ENCODE data around the gene ARFGAP2.

Gene ARFGAP2

GRCh38 chr11:47186700-47187695, 10.3 kb upstream of the ARFGAP2 start (continued):
- no peak for TF ChIP-seq ZNF473 (tag by site-specific recombination; IDR thresholded peaks at IDR 0.05)
- no peak for TF ChIP-seq ZFHX2 (tag by site-specific recombination; conservative IDR thresholded peaks at IDR 0.05)
- no peak for TF ChIP-seq KLF10 (tag by site-specific recombination; IDR thresholded peaks at IDR 0.05)
- peak; percentile 10; the same call in 1 of the 2 replicates for TF ChIP-seq BCL11B (tag by site-specific recombination; IDR thresholded peaks at IDR 0.05; ENCODE audit: low read depth)
- no peak for TF ChIP-seq ZSCAN18 (tag by site-specific recombination; IDR thresholded peaks at IDR 0.05)
- no peak for TF ChIP-seq ZNF629 (tag by site-specific recombination; IDR thresholded peaks at IDR 0.05)
- no peak for TF ChIP-seq ZNF223 (tag by site-specific recombination; IDR thresholded peaks at IDR 0.05)
- TF ChIP-seq HOXD13 (CRISPR knock-in tag; IDR thresholded peaks at IDR 0.05; ENCODE audit: borderline replicate concordance) = no peak
- TF ChIP-seq ZFP37 (tag by site-specific recombination; IDR thresholded peaks at IDR 0.05) = no peak
- TF ChIP-seq ZNF514 (tag by site-specific recombination; IDR thresholded peaks at IDR 0.05) = no peak
- peak; percentile 95 for TF ChIP-seq ZBTB20 (tag by site-specific recombination; IDR thresholded peaks at IDR 0.05)
- TF ChIP-seq SP7 (tag by site-specific recombination; IDR thresholded peaks at IDR 0.05) = 0 out of 2 replicates have a peak, but pooled peaks have one; percentile 30
- no peak for TF ChIP-seq ZNF518A (tag by site-specific recombination; conservative IDR thresholded peaks at IDR 0.05; ENCODE audit: low read depth)
- no peak for TF ChIP-seq INSM2 (tag by site-specific recombination; IDR thresholded peaks at IDR 0.05)
- TF ChIP-seq ZNF704 (tag by site-specific recombination; IDR thresholded peaks at IDR 0.05) = no peak
- no peak for TF ChIP-seq ZNF433 (tag by site-specific recombination; IDR thresholded peaks at IDR 0.05; ENCODE audit: low read depth)
- no peak for TF ChIP-seq ZNF555 (tag by site-specific recombination; conservative IDR thresholded peaks at IDR 0.05)
- peak; percentile 45; the same call in 1 of the 2 replicates for TF ChIP-seq ZNF2 (tag by site-specific recombination; IDR thresholded peaks at IDR 0.05)
- TF ChIP-seq PRDM4 (tag by site-specific recombination; IDR thresholded peaks at IDR 0.05) = peak; percentile 11; the same call in 1 of the 2 replicates
- TF ChIP-seq ZNF391 (tag by site-specific recombination; IDR thresholded peaks at IDR 0.05; ENCODE audit: borderline replicate concordance, low read depth) = no peak
- TF ChIP-seq YY2 (tag by site-specific recombination; IDR thresholded peaks at IDR 0.05) = no peak
- TF ChIP-seq ZNF416 (tag by site-specific recombination; IDR thresholded peaks at IDR 0.05) = no peak
- no peak for TF ChIP-seq MEIS1 (CRISPR knock-in tag; IDR thresholded peaks at IDR 0.05; ENCODE audit: borderline replicate concordance)
- TF ChIP-seq ZNF747 (tag by site-specific recombination; IDR thresholded peaks at IDR 0.05) = no peak
- peak; percentile 67 for TF ChIP-seq ZBTB48 (tag by site-specific recombination; IDR thresholded peaks at IDR 0.05)
- TF ChIP-seq ZNF664 (tag by site-specific recombination; IDR thresholded peaks at IDR 0.05) = no peak
- TF ChIP-seq ZNF423 (tag by site-specific recombination; IDR thresholded peaks at IDR 0.05) = 0 out of 2 replicates have a peak, but pooled peaks have one; percentile 41
- no peak for TF ChIP-seq ZNF155 (tag by site-specific recombination; IDR thresholded peaks at IDR 0.05)
- TF ChIP-seq ZBTB8A (tag by site-specific recombination; IDR thresholded peaks at IDR 0.05) = peak; percentile 71

Data from HEK293 (cell line).